KMS-11 (cell line): ENCODE results near the gene OLIG1.

Experiments
- H2AFZ ChIP-seq: fragments of 200-600 bp; sonication (generic); 2 replicates; pipeline ENCODE4 v1.6.1; 2016; ENCODE audit warnings: antibody characterized with exemption, mixed run types, low read depth
- H3K27ac ChIP-seq: fragments of 200-600 bp; sonication (generic); 2 replicates; pipeline ENCODE4 v1.6.1; 2016; ENCODE audit warnings: mild to moderate bottlenecking, mixed run types
- H3K27me3 ChIP-seq: fragments of 200-600 bp; sonication (generic); 2 replicates; pipeline ENCODE4 v1.6.1; 2017; ENCODE audit warnings: mild to moderate bottlenecking, low read depth, mixed run types, moderate library complexity; ENCODE audit not compliant: insufficient read depth
- H3K36me3 ChIP-seq: fragments of 200-600 bp; sonication (generic); 2 replicates; pipeline ENCODE4 v1.6.1; 2017; ENCODE audit warnings: mild to moderate bottlenecking, mixed run types; ENCODE audit not compliant: insufficient read depth
- H3K4me1 ChIP-seq: fragments of 200-600 bp; sonication (generic); 2 replicates; pipeline ENCODE4 v1.6.1; 2016; ENCODE audit warnings: mild to moderate bottlenecking, low read depth, mixed run types; ENCODE audit not compliant: poor library complexity, severe bottlenecking
- H3K4me2 ChIP-seq: fragments of 200-600 bp; sonication (generic); 2 replicates; pipeline ENCODE4 v1.7.0; 2016; ENCODE audit warnings: mild to moderate bottlenecking, mixed run types
- H3K4me3 ChIP-seq: fragments of 200-600 bp; sonication (generic); IDR thresholded peaks from 2 replicates; pipeline ENCODE4 v1.6.1; 2017; ENCODE audit warnings: low read depth, low read length, mixed read lengths; ENCODE audit not compliant: insufficient read depth
- H3K79me2 ChIP-seq: fragments of 200-600 bp; sonication (generic); 2 replicates; pipeline ENCODE4 v1.6.1; 2016; ENCODE audit warnings: low read depth, mixed run types; ENCODE audit not compliant: insufficient read depth
- H3K9ac ChIP-seq: fragments of 200-600 bp; sonication (generic); 2 replicates; pipeline ENCODE4 v1.6.1; 2016; ENCODE audit warnings: mild to moderate bottlenecking, mixed run types
- H4K20me1 ChIP-seq: fragments of 200-600 bp; sonication (generic); 2 replicates; pipeline ENCODE4 v1.6.1; 2016; ENCODE audit warnings: mild to moderate bottlenecking, mixed run types; ENCODE audit not compliant: insufficient read depth
- CTCF ChIP-seq: fragments of 200-600 bp; sonication (generic); conservative IDR thresholded peaks from 2 replicates; pipeline ENCODE4 v1.6.1; 2017; ENCODE audit warnings: low read depth, mild to moderate bottlenecking, antibody characterized with exemption, low read length, moderate library complexity, mixed read lengths

Gene OLIG1

GRCh38 chr21:33088384-33088783, 18.4 kb downstream of the OLIG1 start:
- no peak overlapping the region for H3K9ac ChIP-seq
- H2AFZ ChIP-seq, result no peak overlapping the region
- no peak for TF ChIP-seq CTCF
- no peaks in the 10 kb centered on the region for H3K79me2 ChIP-seq
- H3K27ac ChIP-seq, result no peak overlapping the region
- H3K4me3 ChIP-seq, result no peak overlapping the region
- H4K20me1 ChIP-seq, result no peaks in the 10 kb centered on the region
- H3K36me3 ChIP-seq, result no peaks in the 10 kb centered on the region
- H3K4me2 ChIP-seq, result no peak overlapping the region
- H3K4me1 ChIP-seq, result peaks cover 33% of the 10 kb centered on the region
- no peaks in the 10 kb centered on the region for H3K27me3 ChIP-seq

GRCh38 chr21:33089395-33090119, 19.6 kb downstream of the OLIG1 start:
- no peak overlapping the region for H2AFZ ChIP-seq
- H3K79me2 ChIP-seq, result no peaks in the 10 kb centered on the region
- H3K4me2 ChIP-seq, result no peak overlapping the region
- no peak overlapping the region for H3K4me3 ChIP-seq
- no peaks in the 10 kb centered on the region for H3K36me3 ChIP-seq
- H4K20me1 ChIP-seq, result no peaks in the 10 kb centered on the region
- H3K27ac ChIP-seq, result no peak overlapping the region
- no peak for TF ChIP-seq CTCF
- no peaks in the 10 kb centered on the region for H3K27me3 ChIP-seq
- H3K4me1 ChIP-seq, result peaks cover 29% of the 10 kb centered on the region
- H3K9ac ChIP-seq, result no peak overlapping the region

GRCh38 chr21:33096426-33096825, 26.5 kb downstream of the OLIG1 start:
- TF ChIP-seq CTCF, result no peak
- H3K27me3 ChIP-seq, result no peaks in the 10 kb centered on the region
- no peak overlapping the region for H2AFZ ChIP-seq
- no peaks in the 10 kb centered on the region for H4K20me1 ChIP-seq
- no peak overlapping the region for H3K4me3 ChIP-seq
- H3K79me2 ChIP-seq, result no peaks in the 10 kb centered on the region
- no peak overlapping the region for H3K9ac ChIP-seq
- H3K4me2 ChIP-seq, result no peak overlapping the region
- H3K36me3 ChIP-seq, result no peaks in the 10 kb centered on the region
- peaks cover 7% of the 10 kb centered on the region for H3K4me1 ChIP-seq
- no peak overlapping the region for H3K27ac ChIP-seq

GRCh38 chr21:33099131-33099530, 29.2 kb downstream of the OLIG1 start:
- no peaks in the 10 kb centered on the region for H3K79me2 ChIP-seq
- H3K9ac ChIP-seq, result no peak overlapping the region
- no peaks in the 10 kb centered on the region for H3K36me3 ChIP-seq
- no peaks in the 10 kb centered on the region for H3K27me3 ChIP-seq
- no peak for TF ChIP-seq CTCF
- no peaks in the 10 kb centered on the region for H4K20me1 ChIP-seq
- H2AFZ ChIP-seq, result no peak overlapping the region
- H3K4me1 ChIP-seq, result peaks cover 7% of the 10 kb centered on the region
- no peak overlapping the region for H3K4me2 ChIP-seq
- no peak overlapping the region for H3K27ac ChIP-seq
- no peak overlapping the region for H3K4me3 ChIP-seq
